Stimulated activated CD4-positive, alpha-beta T cell treated with anti-CD3 and anti-CD28 coated beads, Interleukin-15, amount 100 ng/mL, for 24 hours (primary cell): Measurements from ENCODE around the gene OR12D2.
"Not testable (repeated sequence)": the region's sequence is repeated elsewhere in the genome, so short reads cannot be mapped to it uniquely, and the experiment has no call there.

ENCODE experiments used
- DNase-seq: peaks from one replicate; pipeline ENCODE4 v3.0.0-alpha.2; 2020

OR12D2 gene, protein sequence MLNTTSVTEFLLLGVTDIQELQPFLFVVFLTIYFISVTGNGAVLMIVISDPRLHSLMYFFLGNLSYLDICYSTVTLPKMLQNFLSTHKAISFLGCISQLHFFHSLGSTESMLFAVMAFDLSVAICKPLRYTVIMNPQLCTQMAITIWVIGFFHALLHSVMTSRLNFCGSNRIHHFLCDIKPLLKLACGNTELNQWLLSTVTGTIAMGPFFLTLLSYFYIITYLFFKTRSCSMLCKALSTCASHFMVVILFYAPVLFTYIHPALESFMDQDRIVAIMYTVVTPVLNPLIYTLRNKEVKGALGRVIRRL

DNA sequence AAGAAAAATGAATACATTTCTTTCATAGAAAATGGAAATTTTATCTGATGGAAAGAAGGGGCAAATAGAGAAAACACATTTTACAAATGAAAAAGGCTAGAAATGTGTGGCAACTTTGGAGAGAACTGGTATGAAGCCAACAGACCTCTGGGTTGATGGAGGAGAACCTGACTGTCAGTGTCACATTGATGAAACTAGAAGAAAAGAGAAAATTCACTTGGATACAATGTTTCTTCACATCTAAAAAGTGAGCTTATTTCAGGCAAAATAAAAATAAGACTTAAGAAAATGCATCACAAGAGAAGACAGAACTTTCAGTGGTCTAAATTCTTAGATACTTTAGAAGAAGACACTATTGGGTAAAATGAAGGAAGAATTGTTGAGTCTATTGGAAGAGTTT is at the start of gene OR12D2:
Gene OR12D2 (plus strand): TSS at position 301 of the 400 bp plus-strand sequence. CDS start 1,069 bp downstream, outside the sequence.
- DNase-seq: no peak

DNA sequence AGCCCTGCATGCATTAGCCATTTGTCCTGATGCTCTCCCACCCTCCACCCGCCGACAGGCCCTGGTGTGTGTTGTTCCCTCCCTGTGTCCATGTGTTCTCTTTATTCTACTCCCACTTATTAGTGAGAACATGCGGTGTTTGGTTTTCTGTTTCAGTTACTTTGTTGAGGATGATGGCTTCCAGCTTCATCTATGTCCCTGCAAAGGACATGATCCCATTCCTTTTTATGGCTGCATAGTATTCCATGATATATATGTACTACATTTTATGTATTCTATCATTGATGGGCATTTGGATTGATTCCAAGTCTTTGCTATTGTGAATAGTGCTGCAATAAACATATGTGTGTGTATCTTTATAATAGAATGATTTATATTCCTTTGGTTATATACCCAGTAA is 46.1 kb upstream of the OR12D2 start:
- not testable (repeated sequence) for DNase-seq

DNA sequence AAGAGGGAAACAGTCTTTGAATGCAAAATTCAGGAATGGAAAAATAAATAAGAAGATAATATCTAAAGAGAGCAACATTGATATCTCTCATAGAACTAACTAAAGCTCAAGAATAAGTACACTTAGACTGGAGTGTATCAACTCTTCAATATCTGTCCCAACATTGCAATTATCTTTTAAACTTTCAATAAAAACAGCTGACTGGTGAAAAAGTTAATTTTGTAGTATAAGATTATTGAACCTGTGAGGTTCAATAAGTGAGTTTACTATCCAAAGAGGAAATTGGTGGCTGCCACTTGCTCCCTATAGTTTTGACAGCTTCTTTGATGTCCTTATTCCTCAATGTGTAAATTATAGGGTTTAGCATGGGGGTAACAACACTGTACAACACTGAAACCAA is 40.5 kb upstream of the OR12D2 start:
- DNase-seq: no peak

DNA sequence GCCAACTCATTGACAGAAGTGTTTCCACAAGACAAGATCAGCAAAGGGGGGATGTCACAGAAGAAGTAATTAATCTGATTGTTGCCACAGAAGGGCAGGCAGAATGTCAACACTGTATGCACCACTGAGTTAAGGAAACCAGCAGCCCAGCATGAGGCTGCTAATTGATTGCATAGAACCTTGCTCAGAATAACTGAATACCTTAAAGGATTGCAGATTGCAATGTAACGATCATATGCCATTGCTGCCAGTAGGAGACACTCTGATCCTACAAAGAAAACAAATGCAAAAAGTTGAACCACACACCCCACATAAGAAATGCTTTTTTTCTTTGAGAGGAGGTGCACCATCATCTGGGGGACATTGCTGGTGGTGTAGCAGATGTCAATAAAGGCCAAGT is 39.8 kb upstream of the OR12D2 start:
- no peak for DNase-seq

DNA sequence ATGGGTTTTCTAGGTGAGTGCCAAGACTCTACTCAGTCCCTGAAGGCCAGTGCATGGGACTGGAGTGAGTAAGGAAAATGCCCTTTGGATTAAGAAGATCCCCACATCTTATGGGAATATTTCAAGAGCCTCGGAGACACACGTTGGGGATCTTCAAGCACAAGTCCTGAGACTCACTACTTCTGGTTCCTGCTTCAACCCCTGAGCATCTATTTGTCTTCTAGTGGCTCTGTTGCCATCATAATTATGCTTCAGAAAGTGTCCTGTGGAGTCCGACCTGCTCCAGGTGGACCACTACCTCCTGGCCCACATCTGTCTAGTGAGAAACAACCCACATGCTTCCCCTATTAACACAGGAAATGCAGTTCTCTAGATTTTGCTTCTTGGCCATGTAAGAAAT is 26.7 kb upstream of the OR12D2 start, which contains the start of gene OR5V1:
Gene OR5V1 (minus strand): TSS at position 101 of the 400 bp plus-strand sequence. CDS start 12,670 bp downstream, outside the sequence.
- no peak for DNase-seq

DNA sequence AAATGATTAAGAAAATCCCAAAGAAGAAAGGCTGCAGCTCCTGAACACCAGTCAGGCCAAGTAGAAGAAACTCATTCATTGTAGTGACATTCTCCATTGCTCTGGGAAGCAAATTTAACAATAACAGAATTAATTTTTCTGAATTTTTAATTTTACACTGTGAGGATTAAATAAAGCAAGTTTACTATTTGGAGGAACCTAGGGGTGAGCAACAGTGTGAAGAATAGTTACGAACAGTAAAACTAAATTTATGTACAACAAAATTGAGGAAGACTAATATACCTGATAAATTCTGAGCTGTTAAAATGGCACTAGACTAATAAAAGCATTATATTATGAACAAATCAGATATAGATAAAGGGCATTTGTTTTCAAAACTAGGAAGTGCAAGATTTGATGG is 20.2 kb upstream of the OR12D2 start, which contains the start of gene OR12D3:
Gene OR12D3 (minus strand): TSS at position 101 of the 400 bp plus-strand sequence. CDS start 4 bp downstream, at position 97.
- no peak for DNase-seq

DNA sequence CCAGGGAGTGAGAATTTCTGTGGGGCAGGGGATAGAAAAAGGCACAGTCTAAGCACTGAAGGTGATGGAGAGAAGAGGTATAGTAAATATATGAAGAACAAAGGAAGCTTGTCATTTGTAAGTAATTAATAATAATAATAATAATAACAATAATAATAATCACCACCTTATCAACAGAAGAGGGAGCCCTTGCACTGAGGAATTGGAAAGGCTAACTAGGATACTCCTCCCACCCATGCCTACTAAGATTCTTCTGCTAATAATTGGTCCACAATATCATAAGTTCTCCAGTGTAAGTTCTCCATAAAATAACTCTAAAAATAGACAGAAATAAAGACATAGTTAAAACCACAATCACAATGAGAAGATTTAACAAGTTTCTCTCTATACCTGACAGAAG is 19.4 kb upstream of the OR12D2 start:
- no peak for DNase-seq

DNA sequence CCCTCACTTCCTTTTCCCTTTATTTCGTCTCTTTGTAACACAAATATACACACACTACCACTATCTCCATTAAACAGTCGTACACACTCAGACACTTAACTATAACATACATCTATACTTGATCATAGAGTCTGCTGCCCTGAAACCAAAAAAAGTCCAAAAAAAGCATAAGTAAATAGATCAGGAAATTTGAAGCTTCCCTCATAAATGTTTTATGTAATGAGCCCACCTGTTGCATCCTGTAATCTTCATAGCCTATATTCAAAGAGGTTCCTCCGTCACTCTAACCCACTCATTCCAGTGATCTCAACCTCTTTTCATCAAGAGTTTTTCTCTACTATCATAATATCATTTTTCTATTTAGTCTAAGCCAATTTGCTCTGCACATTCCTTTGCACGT is 6.9 kb upstream of the OR12D2 start:
- no peak for DNase-seq

DNA sequence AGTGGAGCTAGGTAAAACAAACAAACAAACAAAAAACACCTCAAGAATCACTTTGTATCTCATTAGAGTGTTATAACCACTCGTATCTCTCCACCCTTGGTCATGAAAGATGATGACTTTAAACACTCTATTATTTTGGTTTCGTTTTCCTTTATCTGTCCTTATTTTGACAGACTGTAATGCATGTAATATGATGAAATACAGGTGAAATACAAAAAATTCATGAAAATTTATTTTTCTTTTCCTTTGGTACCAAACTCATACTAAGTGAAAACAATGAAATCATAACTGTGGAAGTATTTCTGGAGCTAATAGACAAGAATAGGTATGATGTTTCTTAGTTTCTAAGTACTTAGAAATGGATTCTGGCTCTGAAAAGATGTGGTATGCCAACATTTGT is 4.1 kb downstream of the OR12D2 start:
- no peak for DNase-seq

DNA sequence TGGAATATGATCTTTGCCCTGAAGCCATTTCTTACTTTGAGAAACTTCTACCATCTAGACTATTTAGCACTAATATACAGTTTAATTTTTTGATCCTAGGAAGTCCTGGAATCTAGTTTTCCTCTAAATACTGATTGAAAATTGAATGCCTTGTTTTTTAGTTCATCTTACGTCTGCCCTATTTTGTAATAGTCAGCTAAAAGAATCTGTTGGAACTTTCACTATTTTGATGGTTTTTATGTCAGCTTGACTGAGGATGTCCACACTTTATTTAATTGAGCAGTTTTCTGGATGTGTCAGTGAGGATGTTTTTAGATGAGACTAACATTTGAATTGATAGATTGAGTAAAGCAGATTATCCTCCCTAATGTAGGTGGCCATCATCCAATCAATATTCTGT is 8.4 kb downstream of the OR12D2 start:
- no peak for DNase-seq

DNA sequence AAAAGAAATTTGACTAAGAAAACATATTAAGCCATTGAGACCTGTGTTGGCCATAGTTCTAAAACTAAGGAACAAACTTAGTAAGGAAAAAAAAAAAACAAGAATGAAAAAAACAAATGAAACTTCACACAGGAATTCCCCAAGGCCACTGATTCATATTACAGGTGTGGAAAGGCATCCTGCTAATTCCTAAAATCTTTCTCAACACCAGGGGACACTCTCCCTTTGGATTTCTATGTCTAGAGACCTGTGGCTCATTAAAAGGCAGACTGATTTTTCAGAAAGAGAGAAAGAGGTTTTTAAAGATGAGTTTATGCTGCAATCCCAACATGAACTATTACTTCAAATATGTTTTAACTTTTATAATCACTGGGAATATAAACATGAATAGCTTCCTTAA is 19.2 kb downstream of the OR12D2 start, which contains the start of gene OR12D1:
Gene OR12D1 (plus strand): TSS at position 341 of the 400 bp plus-strand sequence.
- no peak for DNase-seq

DNA sequence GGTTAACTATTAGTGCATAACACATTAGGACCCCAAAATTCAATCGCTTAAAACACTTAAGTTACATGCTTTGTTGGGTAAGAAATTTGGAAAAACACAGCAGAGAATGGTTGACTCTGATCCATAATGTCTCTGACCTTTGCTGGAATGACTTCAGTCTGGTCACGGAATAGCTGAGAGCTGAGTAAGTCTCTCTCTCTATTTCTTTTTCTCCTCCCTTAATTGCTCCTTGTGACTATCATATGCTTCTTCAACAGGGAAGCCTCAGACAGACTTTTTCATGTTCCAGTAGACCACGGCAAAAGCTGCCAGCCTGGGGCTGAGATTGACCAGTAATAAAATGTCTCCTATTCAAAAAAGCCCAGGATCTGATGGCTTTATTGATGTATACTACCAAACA is 24.1 kb downstream of the OR12D2 start:
- DNase-seq: no peak

DNA sequence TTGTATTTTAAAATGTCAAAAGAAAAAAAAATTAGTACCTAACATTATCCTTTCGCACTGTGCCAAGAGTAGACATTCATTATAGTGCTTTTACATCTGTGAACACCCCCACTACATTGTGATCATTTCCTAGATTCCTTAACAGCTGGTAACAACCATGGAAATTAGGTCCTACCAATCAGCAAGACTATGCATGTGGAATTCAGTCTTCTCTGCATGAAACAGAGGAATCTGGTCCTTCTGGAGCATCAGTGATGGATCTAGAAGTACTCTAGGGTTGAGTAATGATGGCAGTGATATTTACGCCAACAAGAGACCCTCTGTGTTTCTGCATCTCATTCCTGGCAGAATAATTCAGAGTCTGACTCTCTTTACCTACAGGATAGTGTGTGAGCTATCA is 28.7 kb downstream of the OR12D2 start:
- DNase-seq: no peak

DNA sequence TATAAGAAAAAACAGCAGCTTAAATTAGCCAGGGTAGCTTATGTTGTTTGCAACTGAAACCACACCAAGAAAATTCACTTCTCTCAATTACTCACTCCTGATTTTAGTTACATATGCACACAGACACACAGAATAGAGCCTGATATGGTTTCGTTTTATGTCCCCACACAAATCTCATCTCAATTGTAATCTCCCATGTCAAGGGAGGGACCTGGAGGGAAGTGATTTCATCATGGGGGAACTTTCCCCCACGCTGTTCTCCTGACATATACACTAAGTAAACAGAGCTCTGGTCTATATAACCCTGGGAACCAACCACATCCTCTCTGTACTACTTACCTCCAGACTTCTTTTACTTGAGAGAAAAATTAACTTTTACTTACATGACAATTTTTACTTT is 29.1 kb downstream of the OR12D2 start:
- DNase-seq: no peak

DNA sequence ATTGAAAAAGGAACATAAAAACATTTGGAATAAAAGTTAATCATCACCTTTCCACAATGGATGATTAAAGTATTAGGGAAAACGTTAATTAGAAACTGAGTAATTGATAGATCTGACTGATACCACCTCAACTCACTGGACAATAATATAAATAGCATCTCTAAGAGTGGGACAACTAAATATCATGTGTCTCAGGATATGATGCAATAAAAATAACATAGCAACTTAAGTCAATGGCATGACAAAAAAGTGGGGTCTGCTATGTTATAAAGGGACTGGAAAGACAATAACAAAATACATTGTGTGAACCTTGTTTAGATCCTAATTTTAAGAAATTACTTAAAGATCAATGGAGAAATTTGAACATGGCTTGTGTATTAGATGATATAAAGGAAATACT is 29.6 kb downstream of the OR12D2 start:
- no peak for DNase-seq

DNA sequence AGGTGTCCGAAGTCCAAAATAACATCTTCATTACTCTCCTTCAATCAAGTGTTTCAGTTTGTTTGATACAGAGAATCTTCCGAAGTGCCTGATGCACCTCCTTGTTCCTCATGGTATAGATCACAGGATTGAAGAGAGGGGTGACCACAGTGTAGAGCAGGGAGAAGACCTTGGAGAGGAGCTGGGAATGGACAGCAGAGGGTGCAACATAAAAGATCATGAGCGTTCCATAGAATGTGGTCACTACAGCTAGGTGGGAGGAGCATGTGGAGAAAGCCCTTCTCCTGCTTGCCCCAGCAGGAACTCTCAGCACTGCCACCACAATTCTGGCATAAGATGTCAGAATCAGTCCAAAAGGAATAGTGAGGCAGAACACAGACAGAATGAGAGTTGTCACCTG is 31.2 kb downstream of the OR12D2 start:
- DNase-seq: no peak

DNA sequence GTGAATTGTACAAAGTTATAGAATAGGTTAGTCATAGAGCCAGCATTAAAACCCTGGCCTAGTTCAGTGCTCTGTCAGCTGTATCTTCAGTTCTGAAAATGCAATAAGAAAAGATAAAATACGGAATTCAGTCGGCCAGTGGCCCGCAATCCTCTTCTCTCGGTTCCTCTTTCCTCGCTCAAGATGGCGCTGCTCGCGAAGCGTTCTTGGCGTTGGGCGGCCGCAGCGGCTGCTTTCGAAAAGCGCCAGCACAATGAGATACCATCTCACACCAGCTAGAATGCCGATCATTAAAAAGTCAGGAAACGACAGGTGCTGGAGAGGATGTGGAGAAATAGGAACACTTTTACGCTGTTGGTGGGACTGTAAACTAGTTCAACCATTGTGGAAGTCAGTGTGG is 41.3 kb downstream of the OR12D2 start:
- not testable (repeated sequence) for DNase-seq

DNA sequence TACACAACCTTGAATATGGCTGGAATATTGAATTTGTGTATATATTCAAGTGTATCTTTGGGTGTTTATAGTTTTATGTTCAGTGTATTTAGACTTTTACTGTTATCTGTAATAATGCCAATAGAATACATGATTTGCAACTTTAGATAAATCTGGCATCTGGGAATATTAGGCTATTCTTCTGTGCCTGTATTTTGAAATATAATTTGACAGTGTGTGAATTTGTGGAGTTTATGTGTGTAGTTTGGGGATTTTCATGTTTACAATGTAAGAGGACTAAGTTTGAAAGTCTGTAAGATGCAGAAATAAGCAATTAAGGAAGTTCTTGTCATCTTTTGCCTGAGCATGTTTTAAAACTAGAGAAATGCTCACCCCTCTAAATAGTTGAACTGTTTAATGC is 43.6 kb downstream of the OR12D2 start, which contains the start of gene OR10C1:
Gene OR10C1 (plus strand): TSS at position 301 of the 400 bp plus-strand sequence. CDS start 710 bp downstream, outside the sequence.
- no peak for DNase-seq

DNA sequence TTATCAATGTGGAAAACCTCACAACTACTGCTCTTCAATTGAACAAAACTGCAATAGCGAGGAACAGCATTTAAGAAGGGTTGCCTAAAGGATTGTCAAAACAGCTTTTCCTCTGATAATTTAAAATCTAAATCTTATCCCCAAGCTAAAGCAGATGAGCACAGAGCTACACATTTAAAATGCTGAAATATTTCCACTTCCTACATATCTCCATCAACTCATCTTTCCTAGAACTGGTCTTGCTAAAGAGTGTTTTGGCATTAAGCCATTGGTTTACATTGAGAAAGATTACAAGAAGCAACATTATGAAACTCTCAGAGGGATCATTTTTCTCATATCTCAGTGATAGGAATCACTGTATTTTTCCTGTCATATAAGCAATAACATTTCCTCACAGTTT is 47.3 kb downstream of the OR12D2 start:
- no peak for DNase-seq

DNA sequence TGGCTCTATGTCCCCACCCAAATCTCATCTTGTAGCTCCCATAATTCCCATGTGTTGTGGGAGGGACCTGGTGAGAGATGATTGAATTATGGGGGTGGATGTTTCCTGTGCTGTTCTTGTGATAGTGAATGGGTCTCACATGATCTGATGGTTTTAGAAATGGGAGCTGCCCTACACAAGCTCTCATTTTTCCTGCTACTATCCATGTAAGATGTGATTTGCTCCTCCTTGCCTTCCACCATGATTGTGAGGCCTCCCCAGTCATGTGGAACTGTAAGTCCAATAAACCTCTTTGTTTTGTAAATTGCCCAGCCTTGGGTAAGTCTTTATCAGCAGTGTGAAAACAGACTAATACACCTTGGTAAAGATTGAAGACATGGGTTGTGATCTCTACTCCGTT is 48.6 kb downstream of the OR12D2 start:
- DNase-seq: not testable (repeated sequence)
